Measurements from ENCODE around the gene AKR7A3.
"Not testable (repeated sequence)": the region's sequence is repeated elsewhere in the genome, so short reads cannot be mapped to it uniquely, and the experiment has no call there.

The AKR7A3 gene

DNA sequence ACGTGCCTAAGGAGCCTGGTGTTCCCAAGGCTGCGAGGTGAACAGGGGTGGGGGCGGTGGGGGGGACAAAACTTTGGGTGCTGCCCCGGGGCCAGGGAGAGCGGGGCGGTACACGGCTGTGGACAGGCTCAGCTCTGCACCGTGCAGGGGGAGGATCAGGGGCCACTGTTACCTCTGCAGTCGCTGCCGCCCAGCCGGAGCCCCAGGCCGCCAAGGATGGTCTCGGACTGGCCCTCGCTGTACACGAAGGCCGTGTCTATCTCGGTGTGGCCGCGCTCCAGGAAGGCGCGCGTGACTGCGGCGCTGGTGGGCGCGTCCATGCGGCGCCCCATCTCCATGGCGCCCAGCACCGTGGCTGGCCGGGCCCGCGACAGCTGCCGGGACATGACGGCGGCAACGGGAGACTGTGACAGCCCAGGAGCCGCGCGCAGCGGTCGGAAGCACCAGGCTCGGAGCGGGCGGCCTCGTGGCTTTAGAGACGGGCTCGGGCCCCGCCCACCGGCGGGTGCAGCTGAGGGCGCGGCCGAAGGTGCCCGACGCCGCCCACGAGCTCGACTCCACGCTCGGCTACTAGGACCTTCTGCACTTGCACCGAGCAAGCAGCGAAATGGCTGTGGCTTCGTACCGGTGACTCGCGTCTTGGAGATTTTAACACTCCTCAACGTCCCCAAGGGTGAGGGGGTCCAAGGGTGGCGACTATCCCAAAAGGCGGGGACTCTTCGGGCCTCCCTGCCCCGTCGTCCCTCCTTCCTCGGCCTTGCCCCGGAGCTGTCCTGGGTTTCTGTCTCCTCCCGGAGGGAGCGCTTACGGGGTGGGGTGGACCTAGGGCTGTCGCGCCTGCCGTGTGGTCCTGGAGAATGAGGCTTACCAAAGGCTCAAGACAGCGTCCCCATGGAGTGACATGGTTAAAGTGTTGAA is at the start of gene AKR7A3:
Gene AKR7A3 (minus strand): TSS at position 447 of the 918 bp plus-strand sequence. CDS start 61 bp downstream, at position 386.
- DNase-seq (ENCODE audit: low read depth) = not testable (repeated sequence)

DNA sequence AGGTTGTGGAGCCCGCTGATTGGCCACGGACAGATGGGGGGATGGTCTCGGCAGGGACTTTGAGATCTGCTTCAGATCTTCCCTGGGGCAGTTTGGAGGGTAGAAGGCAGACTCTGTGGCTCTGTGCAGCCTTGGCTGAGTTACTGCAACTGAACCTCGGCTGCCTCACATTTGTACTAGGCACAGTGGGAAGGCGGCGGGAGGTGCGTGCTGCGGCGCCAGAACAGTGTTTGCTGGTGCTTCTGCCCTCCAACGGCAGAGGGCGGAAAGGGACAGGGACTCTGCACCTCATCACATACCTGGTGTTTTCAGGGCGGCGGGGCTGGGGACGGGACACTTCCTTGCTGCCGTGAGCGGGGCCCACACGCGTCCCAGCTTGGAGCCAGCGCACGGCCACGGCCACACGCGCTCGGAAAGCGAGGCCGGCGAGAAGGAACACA is 49.8 kb upstream of the AKR7A3 start:
- DNase-seq (ENCODE audit: low read depth) = peak; percentile 39

DNA sequence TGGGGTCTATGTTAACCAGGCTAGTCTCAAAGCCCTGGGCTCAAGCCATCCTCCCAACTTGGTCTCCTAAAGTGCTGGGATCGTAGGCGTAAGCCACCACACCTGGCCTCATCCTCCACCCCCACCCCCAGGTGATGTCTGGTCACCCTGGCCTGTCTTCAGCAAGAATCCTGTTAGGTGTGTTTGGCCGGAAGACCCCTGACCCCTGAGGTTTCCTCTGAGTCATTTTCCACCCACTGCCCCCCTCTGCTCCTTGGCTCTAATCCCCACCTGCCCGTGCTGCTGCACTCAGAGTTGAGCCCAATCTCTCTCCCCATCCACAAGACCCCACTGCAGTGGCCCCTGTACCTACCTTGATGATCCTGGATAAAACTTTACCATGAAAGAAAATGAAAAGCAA is 48.7 kb upstream of the AKR7A3 start:
- no peak for DNase-seq (ENCODE audit: low read depth)

GRCh38 chr1:19336543-19336942 is 48.0 kb upstream of the AKR7A3 start:
- peak; percentile 36 for DNase-seq (ENCODE audit: low read depth)

DNA sequence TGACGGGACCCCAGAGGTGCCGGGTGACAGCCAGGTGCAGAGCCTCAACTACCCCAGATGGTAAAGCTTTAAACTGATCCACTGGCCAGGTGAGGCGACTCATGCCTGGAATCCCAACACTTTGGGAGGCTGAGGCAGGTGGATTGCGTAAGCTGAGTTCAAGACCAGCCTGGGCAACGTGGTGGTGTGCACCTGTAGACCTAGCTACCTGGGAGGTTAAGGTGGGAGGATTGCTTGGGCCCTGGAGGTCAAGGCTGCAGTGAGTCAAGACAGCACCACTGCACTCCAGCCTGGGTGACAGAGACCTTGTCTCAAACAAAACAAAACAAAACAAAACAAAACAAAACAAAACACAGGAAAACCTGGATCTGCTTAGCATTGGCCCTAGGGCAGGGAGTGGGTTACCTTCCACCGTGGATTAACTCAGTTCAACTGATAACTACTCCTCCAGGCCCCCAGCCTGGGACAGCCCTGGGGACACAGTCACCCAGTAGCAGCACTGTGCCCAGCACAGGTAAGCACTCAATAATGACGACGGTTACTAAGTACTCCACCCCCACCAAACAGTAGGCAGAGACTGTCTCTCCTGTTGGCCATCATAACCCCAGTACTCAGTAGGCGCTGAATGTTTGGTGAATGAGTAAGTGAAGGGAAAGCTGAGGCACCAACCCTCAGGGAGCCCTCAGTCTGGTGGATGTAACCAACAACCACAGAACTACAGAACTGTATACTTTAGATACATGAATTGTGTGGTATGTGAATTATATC is 45.2 kb upstream of the AKR7A3 start:
- DNase-seq (ENCODE audit: low read depth) = no peak

DNA sequence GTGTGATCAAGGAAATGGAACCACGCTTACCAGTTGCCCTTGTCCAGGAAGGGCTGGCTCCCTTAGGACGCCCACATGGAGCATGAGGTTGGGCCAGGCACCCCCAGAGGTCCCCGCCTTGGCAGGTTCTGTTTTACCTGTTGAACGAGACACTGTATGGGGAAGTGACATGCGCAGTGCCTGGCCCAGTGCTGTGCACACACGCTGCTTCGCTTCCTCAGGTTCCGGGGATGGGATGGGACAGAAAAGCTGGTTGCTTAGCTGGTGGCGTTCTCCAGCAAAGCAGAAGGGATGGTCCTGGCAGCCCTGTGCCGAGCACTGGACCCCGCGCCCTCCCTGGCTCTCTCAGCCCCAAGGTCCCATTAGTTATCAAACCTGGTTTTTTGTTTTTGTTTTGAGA is 44.3 kb upstream of the AKR7A3 start:
- no peak for DNase-seq (ENCODE audit: low read depth)

DNA sequence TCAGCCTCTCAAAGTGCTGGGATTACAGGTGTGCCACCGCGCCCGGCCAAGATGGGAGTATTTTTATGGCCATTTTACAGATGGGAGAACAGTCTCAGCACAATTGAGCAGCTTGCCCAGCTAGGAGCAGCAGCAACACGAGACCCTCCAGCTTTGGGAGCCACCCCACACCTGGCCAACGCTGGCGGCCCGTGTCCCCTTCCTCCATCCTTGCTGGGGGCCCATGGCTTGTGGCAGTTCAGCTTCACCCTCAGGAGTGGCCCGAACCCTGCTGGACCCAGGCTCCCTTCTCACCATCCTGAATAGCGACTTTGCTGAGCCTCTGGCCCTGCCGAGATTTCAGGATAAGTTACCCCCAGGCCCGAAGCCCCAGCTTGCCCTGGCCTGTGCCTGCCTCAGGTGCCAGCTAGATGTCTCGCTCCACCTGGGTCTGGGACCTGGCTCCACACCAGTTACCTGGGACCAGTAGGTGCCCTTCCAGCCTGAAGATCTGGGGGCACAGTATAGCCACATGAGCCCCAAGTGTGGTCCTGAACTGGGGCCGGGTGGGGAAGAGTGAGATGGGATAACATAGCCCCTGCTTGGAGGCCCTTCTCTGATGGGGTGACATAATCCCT is 42.8 kb upstream of the AKR7A3 start:
- DNase-seq (ENCODE audit: low read depth) = no peak

DNA sequence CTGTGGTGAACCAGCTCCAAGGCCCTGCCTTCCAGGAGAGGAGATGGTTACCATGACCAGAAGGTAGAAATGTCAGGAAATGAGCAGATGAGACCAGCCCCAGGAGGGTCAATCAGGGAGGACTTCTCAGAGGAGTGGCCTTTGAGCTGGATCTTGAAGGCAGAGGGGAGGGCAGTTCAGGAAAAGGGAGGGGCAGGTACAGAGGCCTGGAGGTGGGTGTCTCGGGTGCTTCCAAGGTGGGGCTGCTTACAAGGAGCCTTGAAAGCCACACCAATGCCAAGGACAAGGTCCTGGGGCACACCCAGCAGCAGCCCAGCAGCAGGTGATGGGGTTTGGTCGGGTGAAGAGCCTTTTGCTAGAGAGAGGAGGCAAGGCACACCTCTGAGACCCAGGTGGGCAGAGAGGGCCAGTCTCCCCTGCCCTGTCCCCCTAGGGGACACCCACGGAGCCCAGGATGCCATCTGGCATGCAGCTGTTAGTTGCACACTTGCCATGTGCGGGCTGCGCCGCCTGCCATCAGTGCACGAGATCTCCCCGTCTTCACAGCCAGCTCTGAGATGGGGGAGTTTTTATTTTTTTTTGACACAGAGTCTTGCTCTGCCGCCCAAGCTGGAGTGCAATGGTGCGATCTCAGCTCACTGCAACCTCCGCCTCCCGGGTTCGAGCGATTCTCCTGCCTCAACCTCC is 42.0 kb upstream of the AKR7A3 start:
- no peak for DNase-seq (ENCODE audit: low read depth)

- DNase-seq (ENCODE audit: low read depth) = no peak
Measured at GRCh38 chr1:19329611-19330010, 41.0 kb upstream of the AKR7A3 start.

- DNase-seq (ENCODE audit: low read depth) = no peak
Measured at GRCh38 chr1:19329188-19329587, 40.6 kb upstream of the AKR7A3 start.

GRCh38 chr1:19328486-19328885 is 39.9 kb upstream of the AKR7A3 start:
- no peak for DNase-seq (ENCODE audit: low read depth)

- no peak for DNase-seq (ENCODE audit: low read depth)
Measured at GRCh38 chr1:19327736-19328135, 39.2 kb upstream of the AKR7A3 start.

DNA sequence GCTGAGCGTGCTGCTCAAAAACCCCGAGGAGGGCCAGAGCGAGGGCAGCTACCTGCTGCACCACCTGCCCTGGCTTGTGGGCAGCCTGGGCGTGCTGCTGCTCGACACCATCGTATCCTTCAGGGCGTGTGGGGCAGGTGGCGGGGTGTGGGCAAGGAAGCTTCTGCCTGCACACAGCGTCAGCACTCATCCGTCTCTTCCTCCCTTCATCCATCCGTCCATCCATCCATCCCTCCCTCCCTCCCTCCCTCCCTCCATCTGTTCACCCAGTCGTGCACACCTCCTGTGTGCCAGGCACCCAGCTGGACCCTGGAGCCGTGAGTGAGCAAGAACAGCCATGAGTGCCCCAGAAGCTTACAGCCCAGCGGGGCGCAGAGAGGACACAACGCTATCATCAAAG is 38.7 kb upstream of the AKR7A3 start:
- no peak for DNase-seq (ENCODE audit: low read depth)

DNA sequence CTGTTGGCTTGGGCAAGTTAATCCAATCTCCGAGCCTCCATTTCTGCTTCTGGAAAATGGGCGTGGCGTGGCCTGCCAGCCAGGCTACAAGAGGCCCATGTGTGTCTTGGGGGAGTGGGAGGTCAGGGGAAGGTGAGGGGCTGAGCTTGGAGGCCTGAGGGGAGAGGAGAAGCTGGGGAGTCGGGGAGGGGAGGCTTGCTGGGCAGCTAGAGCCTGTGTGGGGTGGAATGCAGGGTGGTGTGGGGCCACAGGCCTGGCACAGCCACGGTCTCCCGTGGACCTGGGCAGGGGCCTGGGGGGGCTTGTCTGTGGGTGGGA is 38.1 kb upstream of the AKR7A3 start:
- DNase-seq (ENCODE audit: low read depth) = no peak

DNA sequence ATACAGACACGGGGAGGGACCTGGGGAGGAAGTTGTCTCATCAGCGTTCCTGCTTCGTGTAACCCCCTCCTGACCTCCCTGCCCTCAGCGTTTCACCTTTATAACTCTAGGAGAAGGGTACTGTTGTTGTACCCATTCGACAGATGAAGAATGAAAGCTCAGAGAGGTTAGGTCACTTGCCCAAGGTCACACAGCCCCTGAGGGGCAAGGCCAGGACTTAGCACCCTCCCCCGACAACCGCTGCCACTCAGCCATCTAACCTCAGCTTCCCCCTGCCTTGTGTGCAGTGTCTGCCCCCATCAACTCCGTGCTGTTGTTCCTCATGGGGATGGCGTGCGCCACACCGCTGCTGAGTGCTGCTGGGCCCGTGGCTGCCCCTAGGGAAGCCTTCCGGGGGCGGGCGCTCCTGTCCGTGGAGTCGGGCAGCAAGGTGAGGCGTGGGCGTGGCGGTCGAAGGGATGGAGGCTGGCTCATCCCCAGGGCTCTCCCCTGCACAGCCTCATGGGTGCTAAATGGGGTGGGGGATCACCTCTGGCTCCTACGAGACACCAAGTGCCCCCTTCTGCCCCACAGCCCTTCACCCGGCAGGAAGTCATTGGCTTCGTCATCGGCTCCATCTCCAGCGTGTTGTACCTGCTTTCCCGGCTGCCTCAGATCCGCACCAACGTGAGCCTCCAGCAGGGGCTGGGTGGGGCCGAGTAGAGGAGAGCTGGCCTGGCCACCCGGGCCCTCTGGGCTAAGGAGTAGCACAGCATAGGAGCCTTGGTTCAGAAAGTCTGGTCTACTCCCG is 37.6 kb upstream of the AKR7A3 start:
- no peak for DNase-seq (ENCODE audit: low read depth)

GRCh38 chr1:19325368-19325957 is 36.9 kb upstream of the AKR7A3 start:
- peak; percentile 24 for DNase-seq (ENCODE audit: low read depth)

DNA sequence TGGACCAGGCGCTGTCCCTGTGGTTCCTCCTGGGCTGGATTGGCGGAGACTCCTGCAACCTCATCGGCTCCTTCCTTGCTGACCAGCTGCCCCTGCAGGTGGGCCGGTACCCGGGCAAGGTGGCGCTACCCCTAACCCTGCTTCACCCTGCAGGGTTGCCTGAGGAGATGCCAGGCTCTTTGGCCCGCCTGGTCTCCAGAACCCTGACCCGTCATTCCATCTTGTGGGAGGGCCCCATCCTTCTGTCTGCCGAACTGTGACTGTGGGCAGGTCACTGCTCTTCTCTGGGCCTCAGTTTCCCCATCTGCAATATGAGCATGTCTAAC is 36.1 kb upstream of the AKR7A3 start:
- no peak for DNase-seq (ENCODE audit: low read depth)

GRCh38 chr1:19323987-19324664 is 35.6 kb upstream of the AKR7A3 start:
- DNase-seq (ENCODE audit: low read depth) = no peak

- no peak for DNase-seq (ENCODE audit: low read depth)
Measured at GRCh38 chr1:19322481-19322880, 33.9 kb upstream of the AKR7A3 start.

DNA sequence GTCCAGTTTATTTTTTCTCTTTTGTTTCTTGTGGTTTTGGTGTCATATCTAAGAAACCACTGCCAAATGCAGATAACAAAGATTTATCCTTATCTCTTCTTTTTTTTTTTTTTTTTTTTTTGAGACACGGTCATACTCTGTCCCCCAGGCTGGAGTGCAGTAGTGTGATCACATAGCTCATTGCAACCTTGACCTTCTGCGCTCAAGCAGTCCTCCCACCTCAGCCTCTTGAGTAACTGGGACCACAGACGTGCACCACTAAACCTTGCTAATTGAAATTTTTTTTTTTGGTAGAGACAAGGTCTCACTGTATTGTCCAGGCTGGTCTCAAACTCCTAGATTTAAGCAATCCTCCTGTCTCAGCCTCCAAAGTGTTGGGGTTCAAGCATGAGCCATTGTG is 32.5 kb upstream of the AKR7A3 start:
- peak; percentile 31 for DNase-seq (ENCODE audit: low read depth)

DNA sequence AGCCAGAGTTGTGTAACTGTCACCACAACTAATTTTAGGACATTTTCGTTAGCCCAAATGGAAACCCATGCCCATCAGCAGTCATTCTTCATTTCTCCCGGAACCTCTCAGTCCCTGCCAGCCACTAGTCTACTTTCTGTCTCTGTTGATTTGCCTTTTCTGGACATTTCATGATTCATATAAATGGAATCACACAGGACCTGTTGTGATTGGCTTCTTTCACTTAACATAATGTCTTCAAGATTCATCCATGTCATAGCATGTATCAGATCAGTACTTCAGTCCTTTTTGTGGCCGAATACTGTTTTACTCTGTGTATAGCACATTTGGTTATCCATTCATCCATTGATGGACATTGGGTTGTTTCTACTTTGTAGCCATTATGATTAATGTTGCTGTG is 30.6 kb upstream of the AKR7A3 start:
- no peak for DNase-seq (ENCODE audit: low read depth)
